Omental fat pad (tissue), 4 donors: ENCODE results near the gene PIK3C2G. TPM values are rescaled to one million over a fixed set of nuclear protein-coding genes. Genes with fewer than 3 reads are reported as not detected.

Experiments used
- ATAC-seq: fragments of 150-250 bp; one replicate; pipeline ENCODE4 v1.9.1; 2016; ENCODE audit warnings: mild to moderate bottlenecking, moderate library complexity; ENCODE audit not compliant: low FRiP score
- DNase-seq: peaks from one replicate; pipeline ENCODE4 v3.0.0-alpha.2; 2019; ENCODE audit warnings: low spot score
- CTCF ChIP-seq, 3 donors: fragments of 450-650 bp; IDR thresholded peaks; one replicate each; pipeline ENCODE4 v1.5.1; 2016 to 2017; ENCODE audit warnings: antibody characterized with exemption in 3 of 3, mild to moderate bottlenecking in 3 of 3, moderate library complexity in 2 of 3
- total RNA-seq, 4 donors: library from RNA; depleted of rRNA; stranded (reverse); fragments of >200 nt; gene quantifications; one replicate each; pipeline ENCODE4 v1.1.0, GENCODE V29; 2016

The PIK3C2G gene
- total RNA-seq, 4 donors from 2014 or later: 0.12 to 0.47 (median 0.19) TPM

DNA sequence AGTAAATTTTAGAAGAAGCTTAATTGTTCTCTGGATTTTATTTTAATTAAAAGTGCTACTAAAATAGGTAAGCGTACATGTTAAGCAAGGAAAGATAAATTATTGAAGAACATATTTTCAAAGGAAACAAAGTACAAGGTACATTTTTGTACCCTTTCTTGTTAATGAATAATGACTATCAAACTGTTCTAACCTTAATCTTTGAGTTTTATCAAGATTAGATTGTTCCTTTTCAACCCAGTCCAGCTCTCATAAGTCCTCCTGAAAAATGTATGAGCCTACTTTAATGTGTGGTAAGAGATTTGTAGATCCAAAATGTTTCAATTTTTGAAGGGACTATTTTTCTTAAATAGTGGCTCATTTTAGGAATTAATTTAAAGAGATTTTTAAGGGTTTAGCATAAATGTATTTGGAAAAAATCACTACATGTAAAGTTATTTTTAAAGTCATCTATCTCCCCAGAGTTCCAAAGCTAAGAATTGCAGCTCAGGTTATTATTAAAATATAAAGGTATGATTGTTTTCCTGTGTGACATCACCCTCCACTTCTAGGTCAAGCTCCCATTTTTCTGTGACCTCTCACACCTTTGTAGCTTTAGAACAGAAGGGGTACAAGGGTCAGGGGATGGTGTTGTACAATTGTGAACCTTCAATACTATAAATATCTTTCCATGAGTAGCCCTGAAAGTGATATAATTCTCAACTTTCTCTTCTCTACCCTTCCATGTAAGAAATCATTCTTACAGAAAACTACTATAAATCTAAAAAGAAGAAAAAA, 1.2 kb upstream of the PIK3C2G start:
- ATAC-seq (no peak), DNase-seq (no peak)
- no peak for TF ChIP-seq CTCF (IDR thresholded peaks at IDR 0.05)

DNA sequence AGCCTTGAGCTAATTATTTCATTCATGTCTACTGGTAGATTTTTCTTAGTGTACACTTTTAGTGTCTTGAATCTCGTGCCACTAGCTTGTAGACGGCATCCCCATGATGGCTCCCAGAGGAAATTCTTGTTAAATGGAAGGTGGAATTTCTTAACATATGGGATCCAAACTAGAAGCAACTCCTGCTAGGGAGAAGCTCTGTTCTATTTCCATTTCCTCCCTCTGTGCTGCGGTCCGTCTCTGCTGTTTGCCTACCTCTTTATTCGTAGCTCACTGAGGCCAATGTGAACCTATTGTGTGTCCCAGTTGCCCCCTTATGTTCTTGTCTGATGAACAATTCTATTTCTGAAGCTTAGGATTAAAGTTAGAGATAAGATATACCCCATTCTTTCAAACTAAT, 588 bp downstream of the PIK3C2G start:
- DNase-seq (no peak), ATAC-seq (no peak)
- no peak for TF ChIP-seq CTCF (IDR thresholded peaks at IDR 0.05)

DNA sequence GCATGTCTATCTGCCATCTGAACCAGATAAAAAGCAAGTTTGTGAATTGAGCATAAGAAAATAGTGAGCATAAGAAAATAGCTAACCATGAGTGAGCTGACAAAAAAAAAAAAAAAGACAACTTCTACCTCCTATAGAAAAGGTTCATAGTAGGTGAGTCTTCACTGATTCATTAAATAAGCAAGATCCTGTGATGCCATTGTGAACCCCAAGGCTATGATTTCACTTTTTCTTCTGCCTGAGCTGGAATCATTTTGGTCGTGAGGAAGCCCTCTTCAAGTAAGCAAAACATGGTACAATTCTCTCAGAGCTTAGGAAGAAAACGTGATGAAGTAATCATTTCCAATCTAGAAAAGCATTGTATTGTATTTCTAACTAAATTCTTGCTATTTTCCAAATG, 1.2 kb downstream of the PIK3C2G start:
- DNase-seq (no peak), ATAC-seq (no peak)
- no peak for TF ChIP-seq CTCF (IDR thresholded peaks at IDR 0.05)

GRCh38 chr12:18264581-18265075, 3.3 kb downstream of the PIK3C2G start:
- no peak for TF ChIP-seq CTCF (IDR thresholded peaks at IDR 0.05)
- ATAC-seq (no peak), DNase-seq (no peak)

DNA sequence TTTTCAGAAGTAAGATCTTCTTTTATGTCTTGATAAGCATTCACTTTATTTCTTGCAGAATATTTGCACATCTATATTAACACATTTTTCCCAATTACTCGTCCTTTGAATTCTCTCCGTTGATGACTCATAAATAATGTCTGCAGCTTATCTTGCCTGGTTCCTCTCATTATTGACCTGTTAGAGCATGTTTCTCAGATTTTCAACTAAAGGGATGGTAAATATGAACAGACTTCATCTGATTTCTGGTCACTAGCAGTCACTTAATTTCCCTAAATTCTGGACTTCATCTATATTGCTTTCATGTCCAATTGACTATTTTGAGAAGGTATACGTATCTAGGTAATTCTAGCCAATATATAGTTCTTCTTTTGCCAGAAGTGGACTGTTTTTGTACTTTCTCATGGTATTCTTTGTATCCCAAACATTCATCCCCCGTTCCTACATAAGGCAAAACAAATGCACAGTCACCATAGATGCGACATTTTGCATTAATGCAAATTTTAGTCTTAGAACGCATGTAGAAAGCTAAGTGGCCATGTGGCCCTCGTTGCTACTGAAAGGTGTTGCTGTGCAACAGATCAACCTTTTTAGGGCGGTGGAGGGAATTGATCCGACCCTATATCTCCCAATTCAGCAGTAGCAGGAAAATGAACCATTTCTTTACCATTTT, 6.2 kb downstream of the PIK3C2G start:
- TF ChIP-seq CTCF (IDR thresholded peaks at IDR 0.05): no peak
- ATAC-seq (no peak), DNase-seq (no peak)

DNA sequence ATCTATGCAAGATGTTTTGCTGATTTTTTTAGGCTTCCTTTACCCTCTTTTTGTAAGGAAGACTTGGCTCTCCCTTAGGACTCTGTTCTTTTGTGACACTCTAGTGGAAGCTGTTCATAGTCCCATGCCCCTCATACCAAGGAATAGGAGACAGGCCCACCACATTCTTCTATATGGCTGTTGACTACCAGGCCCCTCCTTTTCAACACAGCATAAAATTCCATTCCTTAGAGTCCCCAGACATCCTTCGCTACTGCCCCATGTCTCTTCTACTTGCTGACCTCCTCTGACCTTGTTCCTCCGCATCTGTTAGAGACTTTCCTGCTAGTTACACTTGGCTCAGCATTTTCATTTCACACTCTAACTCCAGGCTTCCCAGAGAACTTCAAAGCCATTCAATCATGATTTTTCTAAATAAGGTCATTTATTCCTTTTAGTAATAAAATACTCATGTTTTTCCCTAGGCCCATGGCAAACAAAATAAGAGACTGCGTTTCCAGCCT, 9.7 kb downstream of the PIK3C2G start:
- no peak for ATAC-seq
- no peak for DNase-seq
- no peak for TF ChIP-seq CTCF (IDR thresholded peaks at IDR 0.05)
